NCI-H1105 (cell line): ENCODE results near the gene COL7A1.
A peak's percentile ranks its signal among the peaks of the same experiment; 100 is the strongest.
"Not testable (repeated sequence)": the region's sequence is repeated elsewhere in the genome, so short reads cannot be mapped to it uniquely, and the experiment has no call there.

Experiments
- DNase-seq: peaks from one replicate; lab custom pipeline; 2025; lab: John Stamatoyannopoulos, UW

The COL7A1 gene

GRCh38 chr3:48563382-48563918 lies 31.7 kb downstream of the COL7A1 start, which contains the start of gene UCN2:
UCN2 (minus strand) TSS chr3:48563781; CDS start chr3:48563124, 657 bp downstream.
- no peak for DNase-seq

GRCh38 chr3:48562367-48563095 lies 32.6 kb downstream of the COL7A1 start:
- no peak for DNase-seq

GRCh38 chr3:48561045-48561736 lies 33.9 kb downstream of the COL7A1 start:
- no peak for DNase-seq

- DNase-seq = no peak
Observed at GRCh38 chr3:48560648-48561018, 34.5 kb downstream of the COL7A1 start.

GRCh38 chr3:48558493-48559134 lies 36.5 kb downstream of the COL7A1 start:
- DNase-seq = no peak

GRCh38 chr3:48556796-48557626 lies 38.1 kb downstream of the COL7A1 start, which contains the start of gene PFKFB4:
PFKFB4 (minus strand) TSS chr3:48556803; CDS start chr3:48556777, 26 bp downstream.
- peak; percentile 92 for DNase-seq

- no peak for DNase-seq
Observed at GRCh38 chr3:48555949-48556795, 39.0 kb downstream of the COL7A1 start.

- no peak for DNase-seq
Observed at GRCh38 chr3:48555231-48555948, 39.7 kb downstream of the COL7A1 start.

- DNase-seq = no peak
Observed at GRCh38 chr3:48553886-48554845, 41.0 kb downstream of the COL7A1 start.

GRCh38 chr3:48553361-48553760 lies 41.8 kb downstream of the COL7A1 start:
- no peak for DNase-seq

- no peak for DNase-seq
Observed at GRCh38 chr3:48552111-48552951, 42.8 kb downstream of the COL7A1 start.

GRCh38 chr3:48551651-48552050 lies 43.5 kb downstream of the COL7A1 start:
- not testable (repeated sequence) for DNase-seq

GRCh38 chr3:48548729-48549705 lies 46.1 kb downstream of the COL7A1 start:
- peak; percentile 39 for DNase-seq

- no peak for DNase-seq
Observed at GRCh38 chr3:48548126-48548525, 47.0 kb downstream of the COL7A1 start.

GRCh38 chr3:48546203-48546829 lies 48.8 kb downstream of the COL7A1 start:
- no peak for DNase-seq

- no peak for DNase-seq
Observed at GRCh38 chr3:48544141-48544540, 51.0 kb downstream of the COL7A1 start.
